Tongue (tissue), 2 donors: ENCODE measurements around the gene TGM4. TPM values are rescaled to one million over a fixed set of nuclear protein-coding genes. Genes with fewer than 3 reads are reported as not detected.

Experiments used
- DNase-seq: peaks from one replicate; pipeline ENCODE4 v3.0.0-alpha.2; 2015
- total RNA-seq: library from RNA; depleted of rRNA; stranded (reverse); fragments of >200 nt; gene quantifications from one replicate; pipeline ENCODE4 v1.2.3, GENCODE V29; 2014

The TGM4 gene
- total RNA-seq, 1 donor from 2014 or later = not detected

- DNase-seq = no peak
Measured at GRCh38 chr3:44954962-44955361, 80.6 kb downstream of the TGM4 start.

- DNase-seq = no peak
Measured at GRCh38 chr3:44955917-44956316, 81.5 kb downstream of the TGM4 start.

DNA sequence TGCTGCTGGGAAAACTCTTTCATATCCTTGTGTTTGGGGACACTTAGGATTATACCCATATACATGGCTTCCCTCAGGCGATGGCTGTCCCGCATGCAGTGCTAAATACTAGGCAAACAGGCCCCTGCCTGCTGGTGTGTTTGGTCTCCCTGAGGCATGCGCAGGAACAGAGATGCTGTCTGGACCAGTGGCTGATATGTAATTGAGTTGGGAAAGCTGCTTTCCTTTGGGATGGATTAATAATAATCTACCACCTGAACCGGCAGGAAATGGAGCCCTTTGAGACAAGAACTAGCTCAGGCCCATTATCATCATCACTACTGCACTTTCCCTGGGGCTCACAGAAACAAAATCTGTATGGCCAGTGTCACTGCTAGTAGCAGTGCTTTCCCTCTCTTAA lies 83.6 kb downstream of the TGM4 start:
- no peak for DNase-seq

- DNase-seq = no peak
Measured at GRCh38 chr3:44958386-44958785, 84.0 kb downstream of the TGM4 start.

GRCh38 chr3:44960387-44961026 lies 86.1 kb downstream of the TGM4 start:
- no peak for DNase-seq

GRCh38 chr3:44961888-44962287 lies 87.5 kb downstream of the TGM4 start:
- DNase-seq = no peak

GRCh38 chr3:44962621-44963393 lies 88.4 kb downstream of the TGM4 start:
- no peak for DNase-seq

- peak; percentile 11 for DNase-seq
Measured at GRCh38 chr3:44963571-44964325, 89.3 kb downstream of the TGM4 start.

Other genes starting within 250 kb of the TGM4 start
- 28.8 TPM for gene ZNF197, start 249.6 kb upstream of the TGM4 start, total RNA-seq
- 13.6 TPM for gene ZNF35, start 225.9 kb upstream of the TGM4 start, total RNA-seq
- gene ZNF502, start 161.9 kb upstream of the TGM4 start, total RNA-seq = 10.5 TPM
- 10.6 TPM for gene ZNF501, start 145.0 kb upstream of the TGM4 start, total RNA-seq
- 31.8 TPM for gene KIAA1143, start 113.0 kb upstream of the TGM4 start, total RNA-seq
- gene KIF15, start 112.8 kb upstream of the TGM4 start, total RNA-seq = 8.8 TPM
- gene TMEM42, start 12.7 kb upstream of the TGM4 start, total RNA-seq = 9.7 TPM
- 47.5 TPM for gene ZDHHC3, start 101.6 kb downstream of the TGM4 start, total RNA-seq
- 49.7 TPM for gene EXOSC7, start 101.6 kb downstream of the TGM4 start, total RNA-seq
- gene CLEC3B, start 151.7 kb downstream of the TGM4 start, total RNA-seq = 57.1 TPM